AG04450 (cell line): ENCODE results near the gene IQGAP3. TPM values are rescaled to one million over a fixed set of nuclear protein-coding genes. Genes with fewer than 3 reads are reported as not detected.

ENCODE experiments used
- CTCF ChIA-PET: fragments of 300-600, 350-600 bp; formaldehyde crosslinking; extraction: SDS; loops from one replicate; lab custom pipeline; 2022; ENCODE audit warnings: antibody characterized with exemption, inconsistent platforms; lab: Charles Lee
- POLR2A ChIA-PET: fragments of 350-600 bp; formaldehyde crosslinking; extraction: SDS; loops from one replicate; lab custom pipeline; 2021; ENCODE audit warnings: antibody characterized with exemption, inconsistent platforms; lab: Yijun Ruan, JAX
- DNase-seq: peaks from one replicate; pipeline ENCODE4 v3.0.0-alpha.2; 2011; ENCODE audit warnings: low read depth, low spot score
- H3K27ac ChIP-seq: one replicate; pipeline ENCODE4 v1.5.1; 2012; ENCODE audit warnings: low read depth, low read length, control low read depth
- H3K27me3 ChIP-seq: one replicate; pipeline ENCODE4 v1.6.0; 2012; ENCODE audit warnings: low read length; ENCODE audit not compliant: control insufficient read depth, insufficient read depth
- H3K4me3 ChIP-seq: 2 replicates; pipeline ENCODE4 v1.5.1; 2011; ENCODE audit warnings: mild to moderate bottlenecking, low read depth, low read length, control low read depth
- H3K9me3 ChIP-seq: 2 replicates; pipeline ENCODE4 v1.5.1; 2012; ENCODE audit warnings: low read length; ENCODE audit not compliant: control insufficient read depth, insufficient read depth
- polyA plus RNA-seq: library from polyadenylated mRNA; depleted of rRNA; stranded (reverse); fragments of >200 nt; gene quantifications from 2 replicates; pipeline ENCODE4 v1.2.3, GENCODE V29; 2011; rRNA removed
- small RNA-seq: library from RNA; depleted of rRNA; stranded (forward); fragments of <200 nt; gene quantifications from one replicate; pipeline ENCODE3, GENCODE V24; 2012; ENCODE audit warnings: low read depth; ENCODE audit not compliant: insufficient read length
- TF ChIP-seq, protein P1 (sequence below): IDR thresholded peaks from 2 replicates; pipeline ENCODE4 v1.5.1; 2011; ENCODE audit warnings: low read depth, low read length, control low read depth, inconsistent platforms

Gene IQGAP3
- polyA plus RNA-seq, 1 experiment, result 6.3 TPM

DNA sequence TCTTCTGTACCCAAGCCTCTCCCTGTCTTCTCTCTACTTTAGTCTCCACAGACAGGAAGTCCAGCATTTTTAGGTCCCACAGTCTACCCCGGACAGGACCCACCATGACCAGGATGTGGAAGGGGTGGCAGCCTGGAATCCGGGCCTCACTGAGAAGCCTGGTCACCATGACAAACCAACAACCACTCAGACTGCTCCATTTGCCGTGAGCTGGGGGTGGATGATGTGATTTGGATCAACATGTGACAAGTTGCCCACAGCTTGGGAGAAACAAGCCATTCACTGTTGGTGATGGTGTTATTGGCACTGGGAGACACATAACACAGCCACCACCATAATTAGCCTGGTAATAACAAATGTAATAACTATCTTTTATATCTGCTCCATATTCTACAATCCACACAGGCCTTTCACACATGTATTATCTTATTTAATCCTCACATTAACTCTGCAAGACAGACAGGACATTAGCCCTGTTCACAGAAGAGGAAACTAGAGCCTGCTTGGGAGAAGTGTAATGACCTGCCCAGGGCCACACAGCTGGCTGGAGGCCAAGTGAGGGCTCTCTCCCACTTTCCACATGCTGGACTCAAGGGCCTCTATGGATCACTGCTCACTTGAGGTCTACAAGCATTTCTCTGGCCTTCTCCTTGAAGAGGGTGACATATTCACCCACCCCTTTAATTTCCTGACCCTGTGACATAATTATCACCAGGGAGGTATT, 94.7 kb downstream of the IQGAP3 start:
- POLR2A ChIA-PET, result interaction anchor here (2.6 kb wide), 1 partner anchor 27 kb away, joined by 15 read pairs; no protein-coding TSS in a partner anchor

DNA sequence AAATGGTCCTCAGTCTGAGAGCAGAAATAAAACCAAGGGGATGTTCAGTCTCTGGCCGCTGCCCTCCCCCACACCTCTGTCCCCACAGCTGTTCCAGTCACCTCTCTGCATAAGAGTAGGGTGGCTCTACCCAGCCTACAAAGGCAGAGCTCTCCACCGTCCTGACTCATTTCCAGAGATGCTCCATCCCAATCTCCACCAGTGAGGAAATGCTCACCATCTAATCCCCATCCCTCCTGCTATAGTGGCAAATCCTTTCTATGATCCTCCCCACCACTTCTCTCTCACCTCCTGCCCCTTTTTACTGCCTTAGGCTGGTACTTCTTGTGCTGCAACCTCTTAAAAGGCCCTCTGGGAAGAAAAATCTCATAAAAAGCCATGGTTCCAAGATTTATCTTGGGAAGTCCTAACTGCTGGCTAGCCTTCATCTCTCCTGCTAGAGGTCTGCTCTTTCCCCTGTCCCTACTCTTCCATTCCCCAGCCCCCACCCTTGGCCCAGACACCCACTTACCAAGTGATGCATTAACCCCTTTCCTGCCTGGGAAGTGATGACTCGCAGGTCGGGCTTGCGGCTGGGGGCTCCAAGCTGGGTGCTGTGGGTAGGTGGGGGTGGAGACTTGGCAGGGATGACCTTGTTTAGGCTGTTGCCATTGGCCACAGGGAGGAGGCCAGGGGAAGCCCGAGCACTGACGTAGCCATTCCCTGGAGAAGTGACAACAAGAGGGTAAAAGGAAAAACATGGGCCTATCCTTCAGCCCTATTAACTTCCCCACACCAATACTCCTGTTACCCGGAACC, 95.7 kb downstream of the IQGAP3 start:
- peak overlapping the region; percentile 97 for H3K27ac ChIP-seq
- POLR2A ChIA-PET, result interaction anchor here (1.4 to 3.0 kb wide), 4 partner anchors 12 to 95 kb away, joined by 3 to 33 read pairs (median 10); partner anchors contain the start of gene MEF2D
- TF ChIP-seq, protein P1, sequence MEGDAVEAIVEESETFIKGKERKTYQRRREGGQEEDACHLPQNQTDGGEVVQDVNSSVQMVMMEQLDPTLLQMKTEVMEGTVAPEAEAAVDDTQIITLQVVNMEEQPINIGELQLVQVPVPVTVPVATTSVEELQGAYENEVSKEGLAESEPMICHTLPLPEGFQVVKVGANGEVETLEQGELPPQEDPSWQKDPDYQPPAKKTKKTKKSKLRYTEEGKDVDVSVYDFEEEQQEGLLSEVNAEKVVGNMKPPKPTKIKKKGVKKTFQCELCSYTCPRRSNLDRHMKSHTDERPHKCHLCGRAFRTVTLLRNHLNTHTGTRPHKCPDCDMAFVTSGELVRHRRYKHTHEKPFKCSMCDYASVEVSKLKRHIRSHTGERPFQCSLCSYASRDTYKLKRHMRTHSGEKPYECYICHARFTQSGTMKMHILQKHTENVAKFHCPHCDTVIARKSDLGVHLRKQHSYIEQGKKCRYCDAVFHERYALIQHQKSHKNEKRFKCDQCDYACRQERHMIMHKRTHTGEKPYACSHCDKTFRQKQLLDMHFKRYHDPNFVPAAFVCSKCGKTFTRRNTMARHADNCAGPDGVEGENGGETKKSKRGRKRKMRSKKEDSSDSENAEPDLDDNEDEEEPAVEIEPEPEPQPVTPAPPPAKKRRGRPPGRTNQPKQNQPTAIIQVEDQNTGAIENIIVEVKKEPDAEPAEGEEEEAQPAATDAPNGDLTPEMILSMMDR, result no peak

More for the DNA sequence above, 94.7 kb downstream of the IQGAP3 start:
- Histone ChIP-seq H3K9me3 (no peaks in the 10 kb centered on the region), H3K27me3 (no peaks in the 10 kb centered on the region), H3K4me3 (no peak overlapping the region), H3K27ac (peak overlapping the region; percentile 97)
- TF ChIP-seq, protein P1, result no peak
- CTCF ChIA-PET, result interaction anchor here (0.9 to 1.0 kb wide), 2 partner anchors 19 to 32 kb away, joined by 3 to 4 read pairs; no protein-coding TSS in a partner anchor
- DNase-seq, result no peak

DNA sequence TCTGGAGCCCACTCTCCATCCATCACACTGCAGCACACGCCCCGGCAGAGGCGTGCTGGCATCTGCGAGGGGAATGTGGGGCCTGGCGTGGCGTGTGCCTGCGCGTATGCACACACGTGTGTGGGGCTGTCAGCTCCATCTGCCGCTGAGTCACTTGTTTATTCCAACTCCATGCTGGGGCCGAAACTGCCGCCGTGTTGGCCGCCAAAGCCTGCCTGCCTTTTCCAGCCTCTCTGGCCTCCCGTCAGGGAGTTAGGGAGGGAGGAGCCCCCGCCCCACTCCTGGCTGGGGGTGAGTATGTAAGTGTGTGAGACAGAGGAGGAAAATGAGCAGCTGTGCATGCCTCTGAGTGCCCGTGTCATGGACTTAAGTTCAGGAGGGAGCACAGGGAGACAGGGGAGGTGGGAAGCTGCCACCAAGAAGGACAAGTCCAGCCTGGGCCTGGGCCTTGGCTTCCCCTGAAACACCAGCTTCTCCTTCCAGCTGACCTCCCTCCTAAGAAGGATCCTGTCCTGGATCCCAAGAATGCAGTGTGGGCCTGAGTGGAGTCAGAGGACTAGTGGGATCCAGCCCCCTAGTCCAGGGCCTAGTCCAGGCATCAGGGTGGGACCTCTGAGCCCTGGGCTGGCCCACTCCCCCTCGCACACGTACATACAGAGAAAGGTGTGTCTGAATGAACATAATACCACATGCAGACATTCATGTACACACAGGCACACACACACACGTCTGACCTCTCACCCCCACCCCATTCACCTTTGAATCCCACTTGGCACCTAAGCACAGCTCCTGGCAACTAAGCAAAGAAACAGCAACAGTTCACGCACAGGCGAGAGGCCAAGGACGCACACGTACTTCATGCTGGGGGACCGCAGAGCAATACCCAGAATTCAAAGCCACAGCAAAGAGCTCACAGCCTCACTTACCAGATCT, 96.5 kb downstream of the IQGAP3 start:
- ChIA-PET CTCF (interaction anchor here (1.1 to 1.3 kb wide), 2 partner anchors 18 to 90 kb away, joined by 4 read pairs; no protein-coding TSS in a partner anchor), POLR2A (interaction anchor here (0.7 to 3.0 kb wide), 5 partner anchors 13 to 95 kb away, joined by 3 to 33 read pairs (median 4); partner anchors contain the start of gene MEF2D)
- Histone ChIP-seq H3K27ac (peak overlapping the region; percentile 97), H3K9me3 (no peaks in the 10 kb centered on the region), H3K4me3 (no peak overlapping the region), H3K27me3 (no peaks in the 10 kb centered on the region)
- peak; percentile 93 for DNase-seq
- TF ChIP-seq, protein P1, result no peak

More for the DNA sequence above, 95.7 kb downstream of the IQGAP3 start:
- Histone ChIP-seq H3K9me3 (no peaks in the 10 kb centered on the region), H3K27me3 (no peaks in the 10 kb centered on the region), H3K4me3 (no peak overlapping the region)
- CTCF ChIA-PET, result interaction anchor here (0.8 to 1.3 kb wide), 5 partner anchors 19 to 128 kb away, joined by 3 to 4 read pairs (median 4); no protein-coding TSS in a partner anchor
- peak; percentile 56 for DNase-seq

Small RNA genes lying within 50 kb of the gene (small RNA-seq; reads per million reads assigned to genes)
- gene RF00019, result not detected

Other genes with a start within 250 kb of the IQGAP3 start
- 314 and 359 TPM in 2 replicates for gene CCT3, start 234.3 kb downstream of the IQGAP3 start, polyA plus RNA-seq
- 0.27 and 0.48 TPM in 2 replicates for gene TSACC, start 234.0 kb downstream of the IQGAP3 start, polyA plus RNA-seq
- gene RHBG, start 203.4 kb downstream of the IQGAP3 start, polyA plus RNA-seq, result not detected in 2 replicates
- gene MEF2D, start 71.8 kb downstream of the IQGAP3 start, polyA plus RNA-seq, result 9.9 and 14.5 TPM in 2 replicates
- gene TTC24, start 7.2 kb upstream of the IQGAP3 start, polyA plus RNA-seq, result not detected in 2 replicates
- 29.9 and 38.7 TPM in 2 replicates for gene NAXE, start 19.2 kb upstream of the IQGAP3 start, polyA plus RNA-seq
- gene GPATCH4, start 28.9 kb upstream of the IQGAP3 start, polyA plus RNA-seq, result 23.1 and 27.6 TPM in 2 replicates
- gene HAPLN2, start 46.9 kb upstream of the IQGAP3 start, polyA plus RNA-seq, result not detected in 2 replicates
- 0.05 TPM in 1 of 2 replicates, not detected in the other for gene BCAN, start 69.6 kb upstream of the IQGAP3 start, polyA plus RNA-seq
- gene NES, start 104.8 kb upstream of the IQGAP3 start, polyA plus RNA-seq, result 15.7 and 19.2 TPM in 2 replicates
- gene CRABP2, start 133.0 kb upstream of the IQGAP3 start, polyA plus RNA-seq, result 12.8 and 15.5 TPM in 2 replicates
- gene METTL25B, start 155.9 kb upstream of the IQGAP3 start, polyA plus RNA-seq, result 7.9 and 8.3 TPM in 2 replicates
- gene ISG20L2, start 156.2 kb upstream of the IQGAP3 start, polyA plus RNA-seq, result 25.6 and 29.1 TPM in 2 replicates
- gene MRPL24, start 168.5 kb upstream of the IQGAP3 start, polyA plus RNA-seq, result 65.5 and 80.4 TPM in 2 replicates
- gene HDGF, start 179.1 kb upstream of the IQGAP3 start, polyA plus RNA-seq, result 155 TPM in 2 replicates
- gene PRCC, start 195.0 kb upstream of the IQGAP3 start, polyA plus RNA-seq, result 51.1 and 58.6 TPM in 2 replicates
- 0.09 TPM in 1 of 2 replicates, not detected in the other for gene SH2D2A, start 244.3 kb upstream of the IQGAP3 start, polyA plus RNA-seq